Activated T-helper 9 cell treated with anti-CD3 and anti-CD28 coated beads, Interleukin-2, amount 50 U/mL, for 16 hours (primary cell): ENCODE results near the gene SCRT2.

Experiments
- DNase-seq: peaks from one replicate; pipeline ENCODE4 v3.0.0-alpha.2; 2020; ENCODE audit warnings: low read depth

SCRT2 gene

GRCh38 chr20:634148-634925 is 41.3 kb downstream of the SCRT2 start:
- DNase-seq, result no peak

GRCh38 chr20:631101-631500 is 44.5 kb downstream of the SCRT2 start:
- no peak for DNase-seq

- no peak for DNase-seq
These were observed 49.0 kb downstream of the SCRT2 start for GRCh38 chr20:626579-626978.

- no peak for DNase-seq
These were observed 50.2 kb downstream of the SCRT2 start for GRCh38 chr20:625360-625932.

- no peak for DNase-seq
These were observed 51.9 kb downstream of the SCRT2 start for GRCh38 chr20:623704-624103.

- no peak for DNase-seq
These were observed 52.6 kb downstream of the SCRT2 start for GRCh38 chr20:623021-623420.

GRCh38 chr20:622161-622560 is 53.4 kb downstream of the SCRT2 start:
- no peak for DNase-seq

- no peak for DNase-seq
These were observed 54.4 kb downstream of the SCRT2 start for GRCh38 chr20:621125-621756.

GRCh38 chr20:620246-620645 is 55.4 kb downstream of the SCRT2 start:
- DNase-seq, result no peak

GRCh38 chr20:618980-619379 is 56.6 kb downstream of the SCRT2 start:
- DNase-seq, result no peak

- no peak for DNase-seq
These were observed 57.5 kb downstream of the SCRT2 start for GRCh38 chr20:617934-618690.

GRCh38 chr20:615514-615913 is 60.1 kb downstream of the SCRT2 start:
- no peak for DNase-seq

GRCh38 chr20:611843-612185 is 63.8 kb downstream of the SCRT2 start:
- no peak for DNase-seq
